CD4-positive, alpha-beta T cell treated with Interleukin-4 for 4 hours (primary cell): Measurements from ENCODE around the gene CDK11B.
"Not testable (repeated sequence)": the region's sequence is repeated elsewhere in the genome, so short reads cannot be mapped to it uniquely, and the experiment has no call there.

ENCODE experiments used
- DNase-seq: peaks from one replicate; pipeline ENCODE4 v3.0.0-alpha.2; 2020

The CDK11B gene

DNA sequence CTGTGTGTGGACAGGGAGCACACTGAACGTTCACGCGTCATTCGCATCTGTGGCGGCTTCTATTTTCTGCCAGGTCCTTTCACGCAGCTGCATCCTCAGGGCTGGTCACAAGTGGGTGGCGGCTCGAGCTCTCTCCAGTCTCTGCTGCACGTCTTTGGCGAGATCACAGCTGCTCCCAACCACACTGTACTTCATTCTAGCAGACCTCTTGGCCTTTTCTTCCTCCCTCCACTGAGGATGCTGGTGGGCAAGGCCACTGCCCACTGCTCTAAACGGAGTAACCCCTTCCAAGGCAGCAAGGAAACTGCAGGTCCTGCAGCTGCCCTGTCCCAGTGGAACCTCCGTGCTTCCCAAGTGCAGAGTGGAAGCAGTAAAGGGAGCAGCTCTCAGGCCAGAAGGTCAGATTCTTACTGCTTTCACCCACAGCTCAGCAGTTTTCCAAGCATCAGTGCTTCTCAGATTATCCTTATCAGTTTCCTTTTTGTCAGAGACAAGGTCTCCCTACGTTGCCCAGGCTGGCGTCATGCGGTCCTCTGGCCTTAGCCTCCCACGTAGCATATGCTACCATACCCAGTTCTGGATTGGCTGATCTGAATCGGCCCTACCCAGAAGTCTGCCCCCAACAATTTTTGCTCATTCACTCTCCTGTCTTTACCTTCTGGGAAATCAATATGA is 11.1 kb downstream of the CDK11B start:
- DNase-seq = not testable (repeated sequence)

DNA sequence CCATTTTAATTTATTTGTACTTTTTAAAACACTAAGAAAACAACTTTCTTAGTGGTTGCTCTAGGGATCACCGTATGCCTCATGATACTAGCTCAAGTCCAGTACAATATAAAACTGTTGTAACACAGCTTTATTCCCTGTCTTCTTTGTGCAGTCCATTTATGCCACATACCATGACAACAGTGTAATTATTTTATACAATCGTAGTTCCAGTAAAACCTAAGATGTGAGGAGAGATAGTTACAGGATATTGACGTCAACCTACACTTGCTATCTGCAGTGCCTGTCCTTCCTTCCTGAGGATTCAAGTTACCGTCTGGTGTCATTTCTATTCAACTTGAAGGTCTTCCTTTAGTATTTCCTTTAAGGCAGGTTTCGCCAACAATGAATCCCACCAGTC is 12.5 kb downstream of the CDK11B start:
- not testable (repeated sequence) for DNase-seq

DNA sequence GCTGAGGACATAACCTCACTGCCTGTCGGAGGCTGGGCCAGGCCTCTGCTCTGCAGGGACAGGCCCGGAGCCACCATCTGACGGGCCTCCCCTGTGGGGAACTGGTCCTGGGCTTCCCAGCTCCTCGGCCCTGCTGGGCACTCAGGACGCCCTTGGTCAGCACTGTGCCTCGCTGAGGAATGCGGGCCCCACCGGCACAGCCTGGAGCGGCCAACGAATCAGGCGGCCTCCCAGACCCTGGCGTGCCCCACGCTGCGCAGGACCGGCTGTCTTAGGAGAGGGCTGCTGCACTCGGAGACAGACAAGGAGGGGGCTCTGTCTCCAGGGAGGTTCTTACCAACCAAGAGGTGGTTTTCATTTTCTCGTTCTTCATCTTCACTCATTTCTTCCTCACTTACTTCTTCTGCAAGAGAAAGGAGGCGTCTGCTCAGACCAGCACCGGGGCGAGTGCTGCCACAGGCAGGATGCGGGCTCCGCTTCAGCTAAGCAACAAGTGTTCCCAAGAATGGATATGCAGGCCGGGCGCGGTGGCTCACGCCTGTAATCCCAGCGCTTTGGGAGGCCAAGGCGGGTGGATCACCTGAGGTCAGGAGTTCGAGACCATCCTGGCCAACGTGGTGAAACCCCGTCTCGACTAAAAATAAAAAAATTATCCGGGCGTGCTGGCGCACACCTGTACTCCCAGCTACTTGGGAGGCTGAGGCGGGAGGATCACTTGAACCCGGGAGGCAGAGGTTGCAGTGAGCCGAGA is 17.9 kb downstream of the CDK11B start:
- DNase-seq = not testable (repeated sequence)

DNA sequence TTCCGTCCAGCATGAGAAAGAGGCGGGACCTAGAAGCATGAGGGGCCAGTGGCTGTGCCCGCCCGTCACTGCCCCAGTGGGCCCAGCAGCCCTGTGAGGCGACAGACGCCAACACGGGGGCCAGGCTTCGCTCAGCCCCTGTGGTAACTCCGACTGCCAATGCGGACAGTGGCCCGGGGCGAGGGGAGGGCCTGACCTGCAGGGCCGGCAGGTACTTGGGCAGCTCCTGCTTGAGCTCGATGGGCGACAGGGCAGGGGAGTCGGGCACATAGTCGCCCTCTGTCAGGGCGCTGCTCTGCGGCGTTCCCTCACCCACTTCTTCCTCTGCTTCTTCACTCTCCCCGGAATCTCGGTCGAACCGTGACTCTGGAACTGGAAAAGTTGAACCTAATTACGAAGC is 18.7 kb downstream of the CDK11B start:
- DNase-seq = not testable (repeated sequence)

DNA sequence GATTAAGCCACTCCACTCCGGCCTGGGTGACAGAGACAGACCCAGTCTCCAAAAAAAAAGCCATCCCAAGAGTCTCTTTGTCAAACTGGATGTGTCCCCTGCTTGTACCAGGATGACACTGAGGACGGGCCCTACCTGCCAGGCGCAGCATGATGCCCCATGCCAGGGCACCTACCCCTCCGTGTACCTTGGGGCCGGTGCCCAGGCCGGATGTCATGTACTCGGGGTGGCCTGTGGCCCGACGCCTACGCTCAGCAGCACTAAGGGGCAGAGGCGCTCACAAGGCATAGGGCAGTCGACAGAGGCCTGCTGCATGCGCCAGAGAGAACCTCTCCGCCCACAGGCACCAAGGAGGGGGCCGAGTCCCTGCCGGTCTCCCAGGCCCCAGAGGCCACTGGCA is 19.4 kb downstream of the CDK11B start:
- DNase-seq = not testable (repeated sequence)

DNA sequence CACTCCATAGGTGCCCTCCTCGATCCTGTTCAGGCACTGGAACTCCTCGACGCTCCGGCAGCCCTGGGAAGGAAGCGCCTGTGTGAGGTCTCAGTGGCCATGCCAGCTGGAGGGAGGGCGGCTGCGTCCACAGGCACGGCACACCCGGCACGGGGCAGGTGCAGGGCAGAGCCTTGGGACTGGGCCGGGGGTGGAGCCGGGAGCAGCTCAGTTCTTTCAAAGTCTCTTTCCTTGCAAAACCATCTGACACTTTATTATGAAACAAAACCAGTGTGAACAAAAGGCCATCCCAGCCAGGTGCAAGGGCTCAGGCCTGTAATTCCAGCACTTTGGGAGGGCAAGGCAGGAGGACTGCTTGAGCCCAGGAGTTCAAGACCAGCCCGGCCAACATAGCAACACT is 20.3 kb downstream of the CDK11B start:
- not testable (repeated sequence) for DNase-seq

GRCh38 chr1:1637479-1637875 is 21.3 kb downstream of the CDK11B start:
- DNase-seq = not testable (repeated sequence)

DNA sequence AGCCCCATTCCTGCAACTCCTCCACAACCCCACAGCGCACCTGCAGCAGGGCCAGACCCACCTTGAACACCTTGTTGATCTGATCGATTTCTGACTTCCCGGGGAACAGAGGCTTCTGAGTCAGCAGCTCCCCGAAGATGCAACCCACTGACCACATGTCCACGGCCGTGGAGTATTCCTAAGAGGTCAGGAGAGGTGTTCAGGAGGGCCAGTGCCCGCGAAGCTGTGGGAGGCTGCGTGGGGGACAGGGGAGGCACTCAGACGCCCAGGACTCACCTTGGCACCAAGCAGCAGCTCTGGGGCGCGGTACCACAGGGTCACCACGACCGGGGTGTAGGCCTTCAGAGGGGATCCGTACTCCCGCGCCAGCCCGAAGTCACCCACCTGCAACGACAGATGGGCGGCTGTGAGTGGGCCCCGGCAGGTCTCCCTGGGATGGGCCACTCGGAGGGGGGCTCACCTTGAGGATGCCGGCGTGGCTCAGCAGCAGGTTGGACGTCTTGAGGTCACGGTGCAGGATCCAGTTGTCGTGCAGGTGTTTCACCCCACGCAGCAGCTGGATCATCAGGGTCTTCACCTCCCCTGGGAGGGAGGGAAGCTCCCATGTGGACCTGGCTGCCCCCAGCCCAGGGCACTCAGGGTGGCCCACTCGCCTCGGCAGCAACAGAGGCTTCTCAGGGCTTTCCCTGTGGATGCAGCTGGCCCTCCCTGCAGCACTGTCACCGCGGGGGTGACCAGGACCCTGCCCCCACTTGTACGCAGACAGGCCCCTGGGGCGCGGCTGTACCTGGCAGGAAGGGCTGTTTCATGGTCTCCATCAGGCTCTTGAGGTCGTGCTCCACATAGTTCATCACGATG is 22.0 kb downstream of the CDK11B start:
- not testable (repeated sequence) for DNase-seq

DNA sequence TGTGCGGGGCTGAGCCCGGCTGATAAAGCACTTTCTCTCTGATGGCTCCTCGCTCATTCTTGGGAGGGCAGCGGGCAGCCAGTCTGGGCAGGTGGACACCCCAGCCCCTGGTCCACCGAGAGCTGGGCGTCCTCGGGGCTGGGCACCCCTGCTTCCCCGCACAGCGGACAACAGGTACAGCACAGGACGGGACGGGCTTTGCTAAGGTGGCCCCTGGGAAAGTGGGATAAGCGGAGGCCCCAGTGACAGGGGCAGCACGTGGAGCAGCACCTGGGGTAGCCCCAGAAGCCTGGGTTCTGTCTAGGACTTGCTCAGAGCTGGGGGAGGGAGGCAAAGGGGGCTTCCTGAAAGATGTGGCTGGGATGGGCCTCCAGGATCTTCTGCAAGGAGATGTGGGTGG is 24.2 kb downstream of the CDK11B start:
- not testable (repeated sequence) for DNase-seq

DNA sequence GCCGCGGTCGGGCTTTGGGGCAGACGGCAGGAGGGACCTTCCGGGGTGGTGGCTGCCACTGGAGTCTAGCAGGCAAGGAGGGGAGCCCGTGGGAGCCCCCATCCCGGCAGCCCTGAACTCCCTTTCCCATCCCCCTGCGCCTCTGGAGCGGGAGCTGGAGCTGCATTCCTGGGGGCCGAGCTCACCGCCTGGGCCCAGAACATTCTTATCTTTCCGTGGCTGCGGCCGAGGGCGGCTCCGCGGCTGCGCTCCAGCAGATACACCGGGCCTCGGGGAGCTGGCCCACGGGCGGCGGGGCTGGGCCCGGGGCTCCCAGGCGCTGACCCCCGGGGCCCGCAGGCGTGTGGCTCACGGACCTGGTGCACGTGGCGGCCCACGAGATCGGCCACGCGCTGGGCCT is 25.4 kb downstream of the CDK11B start:
- not testable (repeated sequence) for DNase-seq

- DNase-seq = no peak
Measured at GRCh38 chr1:1631782-1632420, 26.9 kb downstream of the CDK11B start, which contains the start of gene MMP23B. Gene MMP23B, plus strand, starts transcription at chr1:1632173. Its CDS starts 46 bp downstream, at chr1:1632219.

- DNase-seq = no peak
Measured at GRCh38 chr1:1630965-1631781, 27.6 kb downstream of the CDK11B start.

DNA sequence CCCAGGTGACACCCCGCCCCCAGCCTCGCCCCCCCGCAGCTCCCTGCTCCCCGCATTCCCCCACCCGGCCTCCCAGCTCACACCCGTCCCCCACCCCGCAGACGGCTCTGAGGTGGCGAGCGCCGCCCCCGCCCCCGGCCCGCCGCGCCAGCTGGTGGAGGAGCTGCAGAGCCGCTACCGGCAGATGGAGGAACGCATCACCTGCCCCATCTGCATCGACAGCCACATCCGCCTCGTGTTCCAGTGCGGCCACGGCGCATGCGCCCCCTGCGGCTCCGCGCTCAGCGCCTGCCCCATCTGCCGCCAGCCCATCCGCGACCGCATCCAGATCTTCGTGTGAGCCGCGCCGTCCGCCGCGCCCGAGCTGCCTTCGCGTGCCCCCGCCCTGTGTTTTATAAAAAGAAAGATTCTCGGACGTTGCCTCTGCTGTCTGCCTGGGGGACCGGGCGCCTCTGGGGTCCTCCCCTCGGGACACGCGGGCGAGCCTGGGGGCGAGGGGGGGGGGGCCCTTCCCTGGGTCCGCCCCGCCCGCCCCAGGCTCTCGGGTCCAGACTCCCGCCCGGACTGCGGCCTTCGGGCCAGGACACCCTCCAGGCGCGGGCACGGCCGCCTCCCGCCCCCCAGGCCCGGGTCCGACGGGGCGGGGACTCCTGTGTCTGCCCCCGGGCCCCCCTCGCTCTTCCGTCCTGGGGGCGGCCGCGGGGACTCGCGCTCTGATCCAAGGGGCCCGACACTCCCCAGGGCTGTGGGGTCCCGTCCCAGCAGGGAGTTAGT is 28.4 kb downstream of the CDK11B start:
- peak; percentile 96 for DNase-seq

DNA sequence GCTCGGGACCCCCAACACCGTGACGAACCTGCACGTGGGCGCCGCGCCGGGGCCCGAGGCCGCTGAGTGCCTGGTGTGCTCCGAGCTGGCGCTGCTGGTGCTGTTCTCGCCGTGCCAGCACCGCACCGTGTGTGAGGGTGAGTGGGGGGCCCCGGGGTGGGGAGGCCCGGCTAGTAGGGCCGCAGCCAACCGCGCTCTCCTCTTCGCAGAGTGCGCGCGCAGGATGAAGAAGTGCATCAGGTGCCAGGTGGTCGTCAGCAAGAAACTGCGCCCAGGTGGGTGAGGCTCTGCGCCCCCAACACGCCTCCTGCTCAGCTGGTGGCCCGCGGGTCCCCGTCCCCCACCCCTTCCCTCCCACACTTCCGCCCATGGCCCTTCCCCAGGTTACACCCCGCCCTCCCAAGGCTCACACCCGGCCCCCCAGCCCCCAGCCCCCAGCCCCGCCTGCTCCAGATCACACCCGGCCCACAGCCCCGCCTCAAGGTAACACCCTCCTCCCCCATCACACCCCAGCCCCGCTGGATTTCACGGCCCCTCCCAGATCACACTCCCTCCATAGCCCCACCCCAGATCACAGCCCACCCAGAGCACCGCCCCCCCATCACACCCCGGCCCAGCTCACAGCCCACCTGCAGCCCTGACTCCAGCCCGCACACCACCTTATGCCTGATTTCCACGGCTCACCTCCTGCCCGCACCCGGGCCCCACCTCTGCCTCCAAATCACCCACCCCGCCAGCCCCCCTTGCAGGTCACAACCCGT is 29.2 kb downstream of the CDK11B start:
- peak; percentile 91 for DNase-seq

DNA sequence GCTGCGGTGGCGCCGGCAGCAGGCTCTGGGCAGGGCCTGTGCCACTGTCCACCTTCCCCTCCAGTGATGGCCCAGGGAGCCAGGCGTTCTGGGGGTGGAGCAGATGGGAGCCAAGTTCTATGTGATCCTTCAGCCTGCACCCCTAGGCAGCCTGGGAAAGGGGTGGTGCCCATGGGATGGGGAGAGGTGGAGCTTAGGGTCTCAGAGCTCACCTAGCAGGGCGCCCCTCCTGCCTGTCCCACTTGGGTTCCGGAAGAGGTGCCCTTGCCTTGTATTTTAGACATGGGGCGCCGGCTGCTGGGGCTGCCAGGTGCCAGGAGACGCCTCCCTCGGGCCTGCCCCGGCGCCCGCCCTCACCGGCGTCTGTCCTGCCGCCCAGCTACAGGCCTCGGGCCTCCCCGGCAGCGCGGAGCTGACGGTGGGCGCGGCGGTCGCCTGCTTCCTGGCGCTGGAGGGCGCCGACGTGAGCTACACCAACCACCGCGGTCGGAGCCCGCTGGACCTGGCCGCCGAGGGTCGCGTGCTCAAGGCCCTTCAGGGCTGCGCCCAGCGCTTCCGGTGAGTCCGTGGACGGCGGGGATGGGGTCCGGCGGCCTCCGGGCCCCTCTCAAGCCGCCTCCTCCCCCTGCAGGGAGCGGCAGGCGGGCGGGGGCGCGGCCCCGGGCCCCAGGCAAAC is 29.9 kb downstream of the CDK11B start:
- peak; percentile 37 for DNase-seq

DNA sequence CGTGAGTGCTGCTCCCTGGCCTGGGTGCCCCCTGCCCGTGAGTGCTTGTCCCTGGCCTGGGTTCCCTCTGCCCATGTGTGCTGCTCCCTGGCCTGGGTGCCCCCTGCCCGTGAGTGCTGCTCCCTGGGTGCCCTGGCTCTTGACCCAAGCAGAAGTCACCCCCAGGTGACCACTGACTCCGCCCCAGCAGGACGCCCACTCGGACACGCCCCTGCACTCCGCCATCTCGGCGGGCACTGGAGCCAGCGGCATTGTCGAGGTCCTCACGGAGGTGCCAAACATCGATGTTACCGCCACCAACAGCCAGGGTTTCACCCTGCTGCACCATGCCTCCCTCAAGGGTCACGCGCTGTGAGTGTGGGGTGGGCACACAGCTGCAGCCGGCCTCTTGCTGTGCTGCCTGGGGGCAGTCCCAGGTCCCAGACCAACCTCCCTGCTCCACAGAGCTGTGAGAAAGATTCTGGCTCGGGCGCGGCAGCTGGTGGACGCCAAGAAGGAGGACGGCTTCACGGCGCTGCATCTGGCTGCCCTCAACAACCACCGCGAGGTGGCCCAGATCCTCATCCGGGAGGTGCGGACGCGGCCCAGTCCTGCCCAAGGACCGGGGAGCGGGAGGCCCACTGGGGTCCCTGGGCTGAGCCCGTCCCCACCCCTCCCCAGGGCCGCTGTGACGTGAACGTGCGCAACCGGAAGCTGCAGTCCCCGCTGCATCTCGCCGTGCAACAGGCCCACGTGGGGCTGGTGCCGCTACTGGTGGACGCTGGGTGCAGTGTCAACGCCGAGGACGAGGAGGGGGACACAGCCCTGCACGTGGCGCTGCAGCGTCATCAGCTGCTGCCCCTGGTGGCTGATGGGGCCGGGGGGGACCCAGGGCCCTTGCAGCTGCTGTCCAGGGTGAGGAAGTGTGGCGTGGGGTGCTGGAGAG is 30.7 kb downstream of the CDK11B start:
- DNase-seq = no peak

- no peak for DNase-seq
Measured at GRCh38 chr1:1627261-1627828, 31.5 kb downstream of the CDK11B start.
